Stomach (tissue), 4 donors: ENCODE measurements around the gene CFAP97D2.

Source experiments
- POLR2A ChIP-seq, 4 donors: fragments of 450-650 bp; IDR thresholded peaks; one replicate each; pipeline ENCODE4 v1.6.1; 2016; ENCODE audit warnings: antibody characterized with exemption in 4 of 4, control low read depth in 2 of 4, mild to moderate bottlenecking in 1 of 4, moderate library complexity in 1 of 4
- TF ChIP-seq, protein P1 (sequence below), 7 experiments: fragments of 450-650 bp in 4 of 7; fragments of 200-600 bp in 3 of 7; sonication (generic) in 3 of 7; IDR thresholded peaks; one replicate each; pipeline ENCODE4 v1.5.1; 2016 to 2019; ENCODE audit warnings: antibody characterized with exemption in 7 of 7, control low read depth in 2 of 7, mild to moderate bottlenecking in 1 of 7

DNA sequence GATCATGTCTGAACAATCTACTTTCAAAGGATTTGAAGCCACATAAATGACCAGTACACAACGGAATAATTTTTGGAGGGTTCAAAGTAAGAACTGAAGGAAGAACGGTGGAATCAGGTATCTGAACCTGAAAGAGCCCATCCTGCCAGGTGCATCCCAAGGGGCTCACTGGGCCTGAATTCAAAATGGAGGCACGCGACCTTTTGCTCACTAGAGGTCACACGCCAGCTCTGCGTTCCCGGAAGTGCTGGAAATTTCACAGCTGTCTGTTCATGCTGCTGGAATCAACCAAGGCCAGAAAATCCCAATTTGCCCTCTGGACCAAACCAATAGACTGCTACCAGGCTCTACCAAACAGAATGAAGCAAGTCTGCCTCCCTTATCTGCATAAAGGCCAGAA, 42.5 kb upstream of the CFAP97D2 start:
- TF ChIP-seq, protein P1, sequence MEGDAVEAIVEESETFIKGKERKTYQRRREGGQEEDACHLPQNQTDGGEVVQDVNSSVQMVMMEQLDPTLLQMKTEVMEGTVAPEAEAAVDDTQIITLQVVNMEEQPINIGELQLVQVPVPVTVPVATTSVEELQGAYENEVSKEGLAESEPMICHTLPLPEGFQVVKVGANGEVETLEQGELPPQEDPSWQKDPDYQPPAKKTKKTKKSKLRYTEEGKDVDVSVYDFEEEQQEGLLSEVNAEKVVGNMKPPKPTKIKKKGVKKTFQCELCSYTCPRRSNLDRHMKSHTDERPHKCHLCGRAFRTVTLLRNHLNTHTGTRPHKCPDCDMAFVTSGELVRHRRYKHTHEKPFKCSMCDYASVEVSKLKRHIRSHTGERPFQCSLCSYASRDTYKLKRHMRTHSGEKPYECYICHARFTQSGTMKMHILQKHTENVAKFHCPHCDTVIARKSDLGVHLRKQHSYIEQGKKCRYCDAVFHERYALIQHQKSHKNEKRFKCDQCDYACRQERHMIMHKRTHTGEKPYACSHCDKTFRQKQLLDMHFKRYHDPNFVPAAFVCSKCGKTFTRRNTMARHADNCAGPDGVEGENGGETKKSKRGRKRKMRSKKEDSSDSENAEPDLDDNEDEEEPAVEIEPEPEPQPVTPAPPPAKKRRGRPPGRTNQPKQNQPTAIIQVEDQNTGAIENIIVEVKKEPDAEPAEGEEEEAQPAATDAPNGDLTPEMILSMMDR (IDR thresholded peaks at IDR 0.05): no peak
- TF ChIP-seq POLR2A (IDR thresholded peaks at IDR 0.05): no peak
